HEK293 (cell line): ENCODE data around the gene BPHL.

Experiments
- CTCF ChIA-PET: fragments of 350-600 bp; formaldehyde crosslinking; extraction: SDS; loops from one replicate; lab custom pipeline; 2021; ENCODE audit warnings: antibody characterized with exemption; lab: Yijun Ruan, JAX
- POLR2A ChIA-PET: fragments of 300-600 bp; formaldehyde crosslinking; extraction: SDS; loops from one replicate; lab custom pipeline; 2020; ENCODE audit warnings: antibody characterized with exemption, inconsistent platforms; lab: Yijun Ruan, JAX
- H3K27ac ChIP-seq: fragments of 200-500 bp; sonication (Bioruptor generic); 2 replicates; pipeline ENCODE4 v1.5.1; 2014; ENCODE audit warnings: low read depth, low read length, control low read depth, inconsistent platforms; ENCODE audit errors: extremely low read depth
- H3K36me3 ChIP-seq, 2 experiments: fragments of 200-500 bp in 1 of 2; sonication (Bioruptor generic) in 1 of 2; 1 replicate in 1 of 2; 2 replicates in 1 of 2; pipeline ENCODE4 v1.5.1; 2014 to 2017; ENCODE audit warnings: inconsistent platforms in 2 of 2, low read length in 2 of 2; ENCODE audit not compliant: control insufficient read depth in 2 of 2, insufficient read depth in 1 of 2
- H3K4me1 ChIP-seq: fragments of 200-500 bp; sonication (Bioruptor generic); 2 replicates; pipeline ENCODE4 v1.5.1; 2014; ENCODE audit warnings: mild to moderate bottlenecking, low read length, inconsistent platforms; ENCODE audit not compliant: control insufficient read depth, insufficient read depth
- H3K4me3 ChIP-seq: 2 replicates; pipeline ENCODE4 v1.5.1; 2011; ENCODE audit warnings: low read depth, mild to moderate bottlenecking, control low read depth, low read length, moderate library complexity
- H3K9me3 ChIP-seq: fragments of 200-500 bp; sonication (Bioruptor generic); 2 replicates; pipeline ENCODE4 v1.5.1; 2014; ENCODE audit warnings: low read depth, low read length, inconsistent platforms; ENCODE audit not compliant: control insufficient read depth, insufficient read depth
- KLF10 ChIP-seq: fragments of 450-650 bp; IDR thresholded peaks from 2 replicates; pipeline ENCODE4 v1.5.1; 2018; ENCODE audit warnings: missing biosample characterization, mild to moderate bottlenecking, missing genetic modification characterization
- KLF7 ChIP-seq: fragments of 450-650 bp; formaldehyde crosslinking; IDR thresholded peaks from 2 replicates; pipeline ENCODE4 v1.5.1; 2016; ENCODE audit warnings: missing biosample characterization, missing genetic modification characterization, borderline replicate concordance
- REPIN1 ChIP-seq: fragments of 450-650 bp; formaldehyde crosslinking; IDR thresholded peaks from 2 replicates; pipeline ENCODE4 v1.5.1; 2017; ENCODE audit warnings: missing biosample characterization, missing genetic modification characterization, low read depth
- SP3 ChIP-seq: fragments of 450-650 bp; formaldehyde crosslinking; IDR thresholded peaks from 2 replicates; pipeline ENCODE4 v1.5.1; 2016; ENCODE audit warnings: missing biosample characterization, missing genetic modification characterization
- TRIM28 ChIP-seq: IDR thresholded peaks from 2 replicates; pipeline ENCODE4 v1.6.1; 2011; ENCODE audit warnings: low read length, control low read depth, borderline replicate concordance
- YY1 ChIP-seq: fragments of 450-650 bp; formaldehyde crosslinking; IDR thresholded peaks from 2 replicates; pipeline ENCODE4 v1.5.1; 2018; ENCODE audit warnings: missing biosample characterization, missing genetic modification characterization
- ZBTB1 ChIP-seq: fragments of 450-650 bp; formaldehyde crosslinking; IDR thresholded peaks from 2 replicates; pipeline ENCODE4 v1.5.1; 2016; ENCODE audit warnings: missing biosample characterization, missing genetic modification characterization
- ZNF140 ChIP-seq: fragments of 450-650 bp; formaldehyde crosslinking; IDR thresholded peaks from 2 replicates; pipeline ENCODE4 v1.5.1; 2016; ENCODE audit warnings: missing biosample characterization, missing genetic modification characterization
- ZNF214 ChIP-seq: fragments of 450-650 bp; formaldehyde crosslinking; IDR thresholded peaks from 2 replicates; pipeline ENCODE4 v1.5.1; 2017; ENCODE audit warnings: missing biosample characterization, mild to moderate bottlenecking, missing genetic modification characterization, borderline replicate concordance
- ZNF324 ChIP-seq: fragments of 450-650 bp; formaldehyde crosslinking; IDR thresholded peaks from 2 replicates; pipeline ENCODE4 v1.5.1; 2016; ENCODE audit warnings: missing biosample characterization, missing genetic modification characterization
- ZNF335 ChIP-seq: fragments of 450-650 bp; formaldehyde crosslinking; conservative IDR thresholded peaks from 2 replicates; pipeline ENCODE4 v1.5.1; 2016; ENCODE audit warnings: missing biosample characterization, missing genetic modification characterization
- ZNF341 ChIP-seq: fragments of 450-650 bp; formaldehyde crosslinking; IDR thresholded peaks from 2 replicates; pipeline ENCODE4; 2016; ENCODE audit warnings: low read depth, missing biosample characterization, missing genetic modification characterization
- ZNF548 ChIP-seq: fragments of 450-650 bp; formaldehyde crosslinking; IDR thresholded peaks from 2 replicates; pipeline ENCODE4 v1.5.1; 2016; ENCODE audit warnings: missing biosample characterization, missing genetic modification characterization
- ZNF600 ChIP-seq: fragments of 450-650 bp; formaldehyde crosslinking; IDR thresholded peaks from 2 replicates; pipeline ENCODE4 v1.5.1; 2016; ENCODE audit warnings: missing biosample characterization, missing genetic modification characterization
- ZNF621 ChIP-seq: fragments of 450-650 bp; formaldehyde crosslinking; IDR thresholded peaks from 2 replicates; pipeline ENCODE4 v1.5.1; 2017; ENCODE audit warnings: missing biosample characterization, missing genetic modification characterization
- TF ChIP-seq, protein P1 (sequence below): fragments of 450-650 bp; formaldehyde crosslinking; IDR thresholded peaks from 2 replicates; pipeline ENCODE4 v1.5.1; 2016; ENCODE audit warnings: missing biosample characterization, missing genetic modification characterization
- TF ChIP-seq, protein P2 (sequence below): fragments of 450-650 bp; formaldehyde crosslinking; IDR thresholded peaks from 2 replicates; pipeline ENCODE4 v1.5.1; 2016; ENCODE audit warnings: missing biosample characterization, missing genetic modification characterization
- TF ChIP-seq, protein P3 (sequence below): fragments of 450-650 bp; formaldehyde crosslinking; IDR thresholded peaks from 2 replicates; pipeline ENCODE4 v1.5.1; 2016; ENCODE audit warnings: missing biosample characterization, missing genetic modification characterization
- TF ChIP-seq, protein P4 (sequence below): fragments of 450-650 bp; formaldehyde crosslinking; IDR thresholded peaks from 2 replicates; pipeline ENCODE4 v1.5.1; 2016; ENCODE audit warnings: missing biosample characterization, missing genetic modification characterization
- TF ChIP-seq, protein P5 (sequence below): fragments of 450-650 bp; formaldehyde crosslinking; IDR thresholded peaks from 2 replicates; pipeline ENCODE4 v1.5.1; 2016; ENCODE audit warnings: missing biosample characterization, missing genetic modification characterization
- TF ChIP-seq, protein P6 (sequence below): fragments of 450-650 bp; formaldehyde crosslinking; IDR thresholded peaks from 2 replicates; pipeline ENCODE4 v1.5.1; 2016; ENCODE audit warnings: missing biosample characterization, missing genetic modification characterization, low read depth

Gene BPHL

DNA sequence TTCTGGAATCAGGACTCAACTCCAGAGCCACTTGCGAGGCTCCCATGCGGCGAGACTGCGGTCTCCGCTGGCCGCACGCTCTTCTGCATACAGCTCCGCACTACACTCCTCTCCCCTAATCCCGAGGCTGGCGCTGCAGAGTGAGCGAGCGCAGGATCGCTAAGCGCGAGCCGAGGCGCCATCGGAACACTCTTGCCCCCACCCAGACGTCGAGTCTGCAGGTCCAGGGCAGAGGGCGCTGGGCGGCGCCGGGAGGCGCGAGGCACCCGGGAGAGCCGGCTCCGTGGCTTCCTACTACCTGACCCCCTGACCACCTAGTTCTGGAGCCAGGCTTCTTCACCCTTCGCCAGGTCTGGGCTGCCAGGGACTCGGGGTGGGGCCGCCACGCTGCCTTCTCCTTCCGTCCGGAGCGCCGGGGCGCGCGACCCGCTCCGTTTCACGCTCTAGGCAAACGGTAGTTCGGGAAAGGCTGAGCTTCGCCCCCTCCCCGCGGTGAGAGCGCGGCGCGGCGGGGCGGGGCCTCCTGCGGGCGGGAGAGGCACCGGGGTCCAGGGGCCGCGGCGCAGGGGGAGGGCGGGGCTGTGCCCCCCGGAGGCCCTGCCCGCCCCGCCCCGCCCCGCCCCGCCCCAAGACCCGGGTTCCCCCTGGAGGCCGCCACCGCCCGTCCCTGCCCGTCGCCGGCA lies 44.2 kb downstream of the BPHL start (continued):
- no peak for TF ChIP-seq ZNF214 (tag by site-specific recombination)
- peak; percentile 51; the same call in 1 of the 2 replicates for TF ChIP-seq KLF10 (tag by site-specific recombination)
- TF ChIP-seq ZNF324 (tag by site-specific recombination), result peak; percentile 30; the same call in 1 of the 2 replicates
- peak; percentile 48; the same call in 1 of the 2 replicates for TF ChIP-seq YY1
- TF ChIP-seq, protein P1, sequence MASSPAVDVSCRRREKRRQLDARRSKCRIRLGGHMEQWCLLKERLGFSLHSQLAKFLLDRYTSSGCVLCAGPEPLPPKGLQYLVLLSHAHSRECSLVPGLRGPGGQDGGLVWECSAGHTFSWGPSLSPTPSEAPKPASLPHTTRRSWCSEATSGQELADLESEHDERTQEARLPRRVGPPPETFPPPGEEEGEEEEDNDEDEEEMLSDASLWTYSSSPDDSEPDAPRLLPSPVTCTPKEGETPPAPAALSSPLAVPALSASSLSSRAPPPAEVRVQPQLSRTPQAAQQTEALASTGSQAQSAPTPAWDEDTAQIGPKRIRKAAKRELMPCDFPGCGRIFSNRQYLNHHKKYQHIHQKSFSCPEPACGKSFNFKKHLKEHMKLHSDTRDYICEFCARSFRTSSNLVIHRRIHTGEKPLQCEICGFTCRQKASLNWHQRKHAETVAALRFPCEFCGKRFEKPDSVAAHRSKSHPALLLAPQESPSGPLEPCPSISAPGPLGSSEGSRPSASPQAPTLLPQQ, result peak; percentile 80
- TF ChIP-seq ZNF621 (tag by site-specific recombination), result no peak
- TF ChIP-seq, protein P2, sequence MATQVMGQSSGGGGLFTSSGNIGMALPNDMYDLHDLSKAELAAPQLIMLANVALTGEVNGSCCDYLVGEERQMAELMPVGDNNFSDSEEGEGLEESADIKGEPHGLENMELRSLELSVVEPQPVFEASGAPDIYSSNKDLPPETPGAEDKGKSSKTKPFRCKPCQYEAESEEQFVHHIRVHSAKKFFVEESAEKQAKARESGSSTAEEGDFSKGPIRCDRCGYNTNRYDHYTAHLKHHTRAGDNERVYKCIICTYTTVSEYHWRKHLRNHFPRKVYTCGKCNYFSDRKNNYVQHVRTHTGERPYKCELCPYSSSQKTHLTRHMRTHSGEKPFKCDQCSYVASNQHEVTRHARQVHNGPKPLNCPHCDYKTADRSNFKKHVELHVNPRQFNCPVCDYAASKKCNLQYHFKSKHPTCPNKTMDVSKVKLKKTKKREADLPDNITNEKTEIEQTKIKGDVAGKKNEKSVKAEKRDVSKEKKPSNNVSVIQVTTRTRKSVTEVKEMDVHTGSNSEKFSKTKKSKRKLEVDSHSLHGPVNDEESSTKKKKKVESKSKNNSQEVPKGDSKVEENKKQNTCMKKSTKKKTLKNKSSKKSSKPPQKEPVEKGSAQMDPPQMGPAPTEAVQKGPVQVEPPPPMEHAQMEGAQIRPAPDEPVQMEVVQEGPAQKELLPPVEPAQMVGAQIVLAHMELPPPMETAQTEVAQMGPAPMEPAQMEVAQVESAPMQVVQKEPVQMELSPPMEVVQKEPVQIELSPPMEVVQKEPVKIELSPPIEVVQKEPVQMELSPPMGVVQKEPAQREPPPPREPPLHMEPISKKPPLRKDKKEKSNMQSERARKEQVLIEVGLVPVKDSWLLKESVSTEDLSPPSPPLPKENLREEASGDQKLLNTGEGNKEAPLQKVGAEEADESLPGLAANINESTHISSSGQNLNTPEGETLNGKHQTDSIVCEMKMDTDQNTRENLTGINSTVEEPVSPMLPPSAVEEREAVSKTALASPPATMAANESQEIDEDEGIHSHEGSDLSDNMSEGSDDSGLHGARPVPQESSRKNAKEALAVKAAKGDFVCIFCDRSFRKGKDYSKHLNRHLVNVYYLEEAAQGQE (tag by site-specific recombination), result 0 out of 2 replicates have a peak, but pooled peaks have one; percentile 18
- peak; percentile 85 for TF ChIP-seq ZNF341
- TF ChIP-seq, protein P3, sequence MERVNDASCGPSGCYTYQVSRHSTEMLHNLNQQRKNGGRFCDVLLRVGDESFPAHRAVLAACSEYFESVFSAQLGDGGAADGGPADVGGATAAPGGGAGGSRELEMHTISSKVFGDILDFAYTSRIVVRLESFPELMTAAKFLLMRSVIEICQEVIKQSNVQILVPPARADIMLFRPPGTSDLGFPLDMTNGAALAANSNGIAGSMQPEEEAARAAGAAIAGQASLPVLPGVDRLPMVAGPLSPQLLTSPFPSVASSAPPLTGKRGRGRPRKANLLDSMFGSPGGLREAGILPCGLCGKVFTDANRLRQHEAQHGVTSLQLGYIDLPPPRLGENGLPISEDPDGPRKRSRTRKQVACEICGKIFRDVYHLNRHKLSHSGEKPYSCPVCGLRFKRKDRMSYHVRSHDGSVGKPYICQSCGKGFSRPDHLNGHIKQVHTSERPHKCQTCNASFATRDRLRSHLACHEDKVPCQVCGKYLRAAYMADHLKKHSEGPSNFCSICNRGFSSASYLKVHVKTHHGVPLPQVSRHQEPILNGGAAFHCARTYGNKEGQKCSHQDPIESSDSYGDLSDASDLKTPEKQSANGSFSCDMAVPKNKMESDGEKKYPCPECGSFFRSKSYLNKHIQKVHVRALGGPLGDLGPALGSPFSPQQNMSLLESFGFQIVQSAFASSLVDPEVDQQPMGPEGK (tag by site-specific recombination), result peak; percentile 91
- TF ChIP-seq REPIN1 (tag by site-specific recombination), result peak; percentile 77; the same call in 1 of the 2 replicates
- TF ChIP-seq, protein P4, sequence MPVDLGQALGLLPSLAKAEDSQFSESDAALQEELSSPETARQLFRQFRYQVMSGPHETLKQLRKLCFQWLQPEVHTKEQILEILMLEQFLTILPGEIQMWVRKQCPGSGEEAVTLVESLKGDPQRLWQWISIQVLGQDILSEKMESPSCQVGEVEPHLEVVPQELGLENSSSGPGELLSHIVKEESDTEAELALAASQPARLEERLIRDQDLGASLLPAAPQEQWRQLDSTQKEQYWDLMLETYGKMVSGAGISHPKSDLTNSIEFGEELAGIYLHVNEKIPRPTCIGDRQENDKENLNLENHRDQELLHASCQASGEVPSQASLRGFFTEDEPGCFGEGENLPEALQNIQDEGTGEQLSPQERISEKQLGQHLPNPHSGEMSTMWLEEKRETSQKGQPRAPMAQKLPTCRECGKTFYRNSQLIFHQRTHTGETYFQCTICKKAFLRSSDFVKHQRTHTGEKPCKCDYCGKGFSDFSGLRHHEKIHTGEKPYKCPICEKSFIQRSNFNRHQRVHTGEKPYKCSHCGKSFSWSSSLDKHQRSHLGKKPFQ, result 0 out of 2 replicates have a peak, but pooled peaks have one; percentile 39

DNA sequence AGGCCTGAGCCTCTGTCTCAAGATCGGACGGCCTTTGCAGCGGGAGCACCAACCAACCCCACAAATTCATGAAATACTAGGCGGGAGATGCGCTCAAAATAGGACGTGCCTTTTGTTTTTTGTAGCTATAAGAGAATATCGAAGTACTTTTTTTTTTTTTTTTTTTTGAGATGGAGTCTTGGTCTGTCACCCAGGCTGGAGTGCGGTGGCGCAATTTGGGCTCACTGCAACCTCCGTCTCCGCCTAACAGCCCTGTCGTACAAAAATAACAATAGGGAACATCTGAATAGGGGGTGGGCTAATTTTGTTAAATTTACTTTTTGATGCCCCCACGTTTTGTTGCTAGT lies 44.7 kb downstream of the BPHL start:
- TF ChIP-seq ZNF140 (tag by site-specific recombination), result no peak
- TF ChIP-seq SP3 (tag by site-specific recombination), result peak; percentile 11; the same call in 1 of the 2 replicates
- no peak for TF ChIP-seq KLF7 (tag by site-specific recombination)
- TF ChIP-seq ZNF548, result no peak
- TF ChIP-seq, protein P5, sequence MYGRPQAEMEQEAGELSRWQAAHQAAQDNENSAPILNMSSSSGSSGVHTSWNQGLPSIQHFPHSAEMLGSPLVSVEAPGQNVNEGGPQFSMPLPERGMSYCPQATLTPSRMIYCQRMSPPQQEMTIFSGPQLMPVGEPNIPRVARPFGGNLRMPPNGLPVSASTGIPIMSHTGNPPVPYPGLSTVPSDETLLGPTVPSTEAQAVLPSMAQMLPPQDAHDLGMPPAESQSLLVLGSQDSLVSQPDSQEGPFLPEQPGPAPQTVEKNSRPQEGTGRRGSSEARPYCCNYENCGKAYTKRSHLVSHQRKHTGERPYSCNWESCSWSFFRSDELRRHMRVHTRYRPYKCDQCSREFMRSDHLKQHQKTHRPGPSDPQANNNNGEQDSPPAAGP (tag by site-specific recombination), result no peak
- peak; percentile 79 for TF ChIP-seq ZNF335 (tag by site-specific recombination)
- TF ChIP-seq TRIM28, result no peak
- no peak for TF ChIP-seq ZBTB1 (tag by site-specific recombination)
- TF ChIP-seq, protein P6, sequence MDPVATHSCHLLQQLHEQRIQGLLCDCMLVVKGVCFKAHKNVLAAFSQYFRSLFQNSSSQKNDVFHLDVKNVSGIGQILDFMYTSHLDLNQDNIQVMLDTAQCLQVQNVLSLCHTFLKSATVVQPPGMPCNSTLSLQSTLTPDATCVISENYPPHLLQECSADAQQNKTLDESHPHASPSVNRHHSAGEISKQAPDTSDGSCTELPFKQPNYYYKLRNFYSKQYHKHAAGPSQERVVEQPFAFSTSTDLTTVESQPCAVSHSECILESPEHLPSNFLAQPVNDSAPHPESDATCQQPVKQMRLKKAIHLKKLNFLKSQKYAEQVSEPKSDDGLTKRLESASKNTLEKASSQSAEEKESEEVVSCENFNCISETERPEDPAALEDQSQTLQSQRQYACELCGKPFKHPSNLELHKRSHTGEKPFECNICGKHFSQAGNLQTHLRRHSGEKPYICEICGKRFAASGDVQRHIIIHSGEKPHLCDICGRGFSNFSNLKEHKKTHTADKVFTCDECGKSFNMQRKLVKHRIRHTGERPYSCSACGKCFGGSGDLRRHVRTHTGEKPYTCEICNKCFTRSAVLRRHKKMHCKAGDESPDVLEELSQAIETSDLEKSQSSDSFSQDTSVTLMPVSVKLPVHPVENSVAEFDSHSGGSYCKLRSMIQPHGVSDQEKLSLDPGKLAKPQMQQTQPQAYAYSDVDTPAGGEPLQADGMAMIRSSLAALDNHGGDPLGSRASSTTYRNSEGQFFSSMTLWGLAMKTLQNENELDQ (tag by site-specific recombination), result no peak
- peak; percentile 47; the same call in 1 of the 2 replicates for TF ChIP-seq ZNF600 (tag by site-specific recombination)
- H3K4me1 ChIP-seq, result peaks cover 24% of the 10 kb centered on the region
- POLR2A ChIA-PET, result interaction anchor here (0.8 to 2.5 kb wide), 14 partner anchors 9 to 96 kb away, joined by 3 to 23 read pairs (median 14); partner anchors contain the start of gene PSMG4
- H3K9me3 ChIP-seq, result no peaks in the 10 kb centered on the region
- no peaks in the 10 kb centered on the region for H3K36me3 ChIP-seq
- CTCF ChIA-PET, result interaction anchor here (1.3 to 1.6 kb wide), 5 partner anchors 9 to 88 kb away, joined by 3 to 12 read pairs (median 5); no protein-coding TSS in a partner anchor
- H3K4me3 ChIP-seq, result peak overlapping the region; percentile 24
- peak overlapping the region; percentile 25; the same call in 1 of the 2 replicates for H3K27ac ChIP-seq
